Measurements from ENCODE around the gene ESCO1. TPM values are rescaled to one million over a fixed set of nuclear protein-coding genes. Genes with fewer than 3 reads are reported as not detected.

ESCO1 gene
- polyA plus RNA-seq, 1 donor (not counting 4 experiments of a cell fraction or from before 2014, with no cell fraction given): 12.1 TPM

- Histone ChIP-seq H3K4me1 (ENCODE audit: control insufficient read depth, extremely low read depth, insufficient read depth, low read length) (peaks cover 2% of the 10 kb centered on the region), H3K27me3 (ENCODE audit: control insufficient read depth, extremely low read depth, insufficient read depth, low read length) (no peaks in the 10 kb centered on the region), H3K4me2 (ENCODE audit: control insufficient read depth, extremely low read depth, insufficient read depth, low read depth, low read length) (no peak overlapping the region), H3K9me3 (ENCODE audit: control insufficient read depth, low read depth, low read length) (no peaks in the 10 kb centered on the region), H3K36me3 (ENCODE audit: control insufficient read depth in 2 of 2, extremely low read depth in 1 of 2, insufficient read depth in 2 of 2, low read length in 2 of 2) (peaks cover 0 to 3% of the 10 kb centered on the region in 2 experiments), H4K20me1 (ENCODE audit: control insufficient read depth, extremely low read depth, insufficient read depth, low read length) (peaks cover 2% of the 10 kb centered on the region), H3K9me1 (ENCODE audit: control insufficient read depth, extremely low read depth, insufficient read depth, low read length) (no peaks in the 10 kb centered on the region), H3K27ac (ENCODE audit: control insufficient read depth, insufficient read depth, low read length) (no peak overlapping the region), H2AFZ (ENCODE audit: control insufficient read depth, low read length) (no peak overlapping the region), H3K9ac (ENCODE audit: control insufficient read depth, extremely low read depth, insufficient read depth, low read length) (no peak overlapping the region), H3K4me3 (ENCODE audit: control insufficient read depth in 2 of 3, extremely low read depth in 1 of 3, insufficient read depth in 2 of 3, low read depth in 1 of 3, low read length in 3 of 3) (no peak overlapping the region), H3K79me2 (ENCODE audit: control insufficient read depth, insufficient read depth, low read length) (no peaks in the 10 kb centered on the region)
- FAIRE-seq: no peak
- dilution Hi-C loops (cut with MboI; ENCODE audit: extremely low pct_ligation_motif_present, low sequenced_read_pairs): no loop called here
- DNase-seq (ENCODE audit: low read depth, low spot score): no peak
- TF ChIP-seq EZH2 (IDR thresholded peaks at IDR 0.05; ENCODE audit: low read length): no peak
- no peak for TF ChIP-seq CTCF (optimal IDR thresholded peaks at IDR 0.05 in 1 of 3, IDR thresholded peaks at IDR 0.05 in 1 of 3, conservative IDR thresholded peaks at IDR 0.05 in 1 of 3; ENCODE audit: extremely low read depth in 1 of 3, insufficient read depth in 2 of 3, low read length in 3 of 3)
Measured at GRCh38 chr18:21546423-21546822, 54.1 kb downstream of the ESCO1 start.

- Histone ChIP-seq H3K4me3 (ENCODE audit: control insufficient read depth in 2 of 3, extremely low read depth in 1 of 3, insufficient read depth in 2 of 3, low read depth in 1 of 3, low read length in 3 of 3) (no peak overlapping the region), H3K27me3 (ENCODE audit: control insufficient read depth, extremely low read depth, insufficient read depth, low read length) (no peaks in the 10 kb centered on the region), H3K36me3 (ENCODE audit: control insufficient read depth in 2 of 2, extremely low read depth in 1 of 2, insufficient read depth in 2 of 2, low read length in 2 of 2) (peaks cover 0 to 8% of the 10 kb centered on the region in 2 experiments), H3K79me2 (ENCODE audit: control insufficient read depth, insufficient read depth, low read length) (no peaks in the 10 kb centered on the region), H3K4me2 (ENCODE audit: control insufficient read depth, extremely low read depth, insufficient read depth, low read depth, low read length) (no peak overlapping the region), H3K9me3 (ENCODE audit: control insufficient read depth, low read depth, low read length) (no peaks in the 10 kb centered on the region), H2AFZ (ENCODE audit: control insufficient read depth, low read length) (no peak overlapping the region), H3K9ac (ENCODE audit: control insufficient read depth, extremely low read depth, insufficient read depth, low read length) (no peak overlapping the region), H3K9me1 (ENCODE audit: control insufficient read depth, extremely low read depth, insufficient read depth, low read length) (no peaks in the 10 kb centered on the region), H3K27ac (ENCODE audit: control insufficient read depth, insufficient read depth, low read length) (no peak overlapping the region), H3K4me1 (ENCODE audit: control insufficient read depth, extremely low read depth, insufficient read depth, low read length) (no peaks in the 10 kb centered on the region), H4K20me1 (ENCODE audit: control insufficient read depth, extremely low read depth, insufficient read depth, low read length) (no peaks in the 10 kb centered on the region)
- DNase-seq (ENCODE audit: low read depth, low spot score) (no peak), FAIRE-seq (no peak)
- TF ChIP-seq EZH2 (IDR thresholded peaks at IDR 0.05; ENCODE audit: low read length) (no peak), CTCF (optimal IDR thresholded peaks at IDR 0.05 in 1 of 3, IDR thresholded peaks at IDR 0.05 in 1 of 3, conservative IDR thresholded peaks at IDR 0.05 in 1 of 3; ENCODE audit: extremely low read depth in 1 of 3, insufficient read depth in 2 of 3, low read length in 3 of 3) (no peak)
- dilution Hi-C loops (cut with MboI; ENCODE audit: extremely low pct_ligation_motif_present, low sequenced_read_pairs): no loop called here
Measured at GRCh38 chr18:21538230-21538629, 62.3 kb downstream of the ESCO1 start.
